ENCODE data around the gene CTAGE1.
"Not testable (repeated sequence)": the region's sequence is repeated elsewhere in the genome, so short reads cannot be mapped to it uniquely, and the experiment has no call there.

Gene CTAGE1

DNA sequence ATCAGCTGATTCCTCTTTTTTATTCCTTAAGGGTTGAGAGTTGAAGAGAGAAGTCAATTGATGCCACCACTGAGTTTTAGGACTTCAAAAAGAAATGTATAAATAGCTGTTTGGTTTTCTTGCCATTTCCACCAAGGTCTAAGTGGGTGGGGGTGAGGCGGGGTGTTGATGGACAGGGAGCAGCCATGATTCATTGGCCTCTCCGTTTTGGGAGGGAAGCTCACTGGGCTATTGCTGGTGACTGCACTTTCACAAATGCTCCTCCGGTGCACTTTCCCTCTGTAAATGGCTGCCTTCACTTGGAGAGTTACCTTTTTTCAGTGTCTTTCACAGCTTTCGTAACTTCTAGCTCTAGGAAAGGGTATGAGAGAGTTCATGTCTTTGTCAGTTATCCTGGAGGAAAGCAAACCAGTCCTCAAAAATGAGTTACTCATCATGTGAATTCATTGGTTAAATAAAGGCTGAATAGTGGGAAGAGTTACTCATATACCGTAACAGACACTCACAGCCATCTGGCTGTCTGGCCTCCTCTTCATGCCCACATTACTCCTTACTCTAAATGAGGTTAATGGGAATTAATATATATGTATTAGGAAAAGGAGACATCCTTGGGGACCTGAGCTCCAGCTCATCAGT, 17.4 kb upstream of the CTAGE1 start:
- DNase-seq = no peak

DNA sequence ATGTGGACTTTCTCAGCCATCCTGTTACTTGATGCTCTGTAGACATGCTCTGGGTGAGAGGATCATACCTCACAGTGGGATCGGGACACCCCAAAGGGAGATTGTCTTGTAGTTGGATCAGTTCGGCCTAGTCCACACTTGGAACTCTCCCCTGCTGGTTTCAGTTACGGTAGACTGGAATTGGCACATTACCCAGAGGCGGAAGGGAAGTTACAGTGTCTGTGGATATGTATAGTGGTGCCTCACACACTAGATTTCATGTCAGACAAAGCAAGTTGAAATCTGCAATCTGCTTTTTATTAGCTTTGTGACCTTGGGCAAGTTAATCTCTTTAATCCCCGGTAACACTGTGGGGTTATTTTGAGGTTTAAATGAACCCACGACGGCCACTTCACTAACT, 16.2 kb upstream of the CTAGE1 start:
- no peak for DNase-seq

DNA sequence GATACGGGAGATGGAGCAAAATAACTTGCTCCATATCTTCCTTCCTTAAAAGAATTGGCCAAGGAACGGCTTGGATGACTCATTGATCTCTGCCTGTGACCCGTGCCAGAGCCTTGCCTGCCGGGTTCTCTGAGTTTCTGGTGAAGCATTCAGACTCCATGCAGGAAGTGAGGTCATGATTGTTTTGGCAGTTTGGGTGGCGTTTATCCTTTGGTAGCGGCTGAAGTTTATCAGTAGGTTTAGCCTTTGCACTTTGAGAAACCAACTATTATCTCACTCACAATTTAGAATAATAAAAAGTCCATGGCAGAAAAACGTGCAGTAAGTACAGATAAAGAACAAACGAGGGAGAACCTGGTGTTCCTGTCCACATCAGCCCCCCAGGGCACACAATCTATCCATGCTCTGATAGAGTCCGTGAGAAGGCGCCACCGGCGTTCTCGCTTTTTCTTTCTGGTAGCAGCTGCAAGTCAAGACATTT, 15.0 kb upstream of the CTAGE1 start:
- no peak for DNase-seq

DNA sequence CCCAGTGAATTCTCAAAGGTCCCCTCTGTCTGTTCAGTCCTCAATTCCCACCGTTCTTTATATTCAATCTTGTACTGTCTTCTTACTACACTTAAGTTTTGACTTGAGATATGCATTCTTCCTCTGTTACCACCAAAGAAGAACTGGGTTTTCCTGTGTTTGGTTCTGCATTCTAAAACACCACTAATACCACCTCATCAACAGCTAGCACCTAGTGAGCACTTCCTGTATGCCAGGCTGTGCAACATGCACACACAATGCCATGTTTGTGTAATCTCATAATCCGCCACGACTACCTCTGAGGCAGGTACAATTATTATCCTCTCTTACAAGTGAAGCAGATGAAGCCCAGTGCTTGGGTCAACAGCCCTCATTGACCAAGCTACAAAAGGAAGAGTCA, 11.8 kb upstream of the CTAGE1 start:
- DNase-seq = no peak

DNA sequence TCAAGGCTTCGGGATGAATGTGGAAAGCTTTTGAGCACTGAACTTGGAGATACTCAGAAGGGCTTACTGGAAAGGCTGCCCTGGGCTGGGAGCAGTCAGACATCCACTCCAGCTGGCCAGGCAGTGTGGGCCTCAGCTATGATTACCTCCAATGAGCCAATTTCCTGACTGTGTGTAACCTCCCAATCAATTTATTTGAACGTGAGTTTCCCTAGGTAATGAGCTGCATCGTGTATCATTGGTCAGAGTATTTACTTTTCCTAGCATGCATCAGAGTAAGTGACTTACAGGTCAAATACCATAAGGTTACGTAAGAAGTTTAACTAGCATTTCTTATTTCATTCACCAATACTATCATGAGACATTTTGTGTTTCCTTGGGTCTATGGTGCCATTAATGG, 11.0 kb upstream of the CTAGE1 start:
- no peak for DNase-seq

DNA sequence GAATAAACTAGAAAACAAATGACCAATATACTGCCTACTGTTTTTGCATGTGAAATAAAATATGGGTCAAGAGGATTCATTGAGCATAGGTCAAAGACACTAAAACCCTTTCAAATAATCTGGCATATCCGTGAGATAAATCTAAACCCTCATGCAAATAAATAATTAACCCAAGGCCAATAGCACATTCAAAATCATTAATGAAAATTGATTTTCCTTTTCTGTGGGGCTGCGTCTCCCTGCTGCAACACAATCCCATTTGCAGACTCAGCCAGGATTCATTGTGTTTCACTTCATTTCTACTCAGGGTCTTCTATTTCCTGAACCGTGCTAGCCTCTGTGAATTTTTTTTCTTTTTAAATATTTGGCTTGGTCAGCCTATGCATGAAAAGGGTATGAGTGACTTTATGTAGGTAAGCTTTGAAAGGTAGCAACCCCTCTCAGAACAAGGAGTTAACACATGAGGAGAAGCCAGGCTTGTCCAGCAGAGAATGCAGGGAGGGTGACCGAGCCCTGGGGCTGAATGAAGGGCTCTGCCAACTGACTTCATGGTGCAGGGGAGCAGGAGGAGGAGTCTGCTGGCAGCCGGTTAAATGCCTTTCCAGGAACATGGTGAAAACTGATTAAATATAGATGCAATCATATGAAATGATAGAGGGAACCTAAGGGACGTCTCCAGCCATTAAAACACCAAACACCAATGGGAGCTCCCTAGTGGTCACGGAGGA, 10.3 kb upstream of the CTAGE1 start:
- DNase-seq = no peak

DNA sequence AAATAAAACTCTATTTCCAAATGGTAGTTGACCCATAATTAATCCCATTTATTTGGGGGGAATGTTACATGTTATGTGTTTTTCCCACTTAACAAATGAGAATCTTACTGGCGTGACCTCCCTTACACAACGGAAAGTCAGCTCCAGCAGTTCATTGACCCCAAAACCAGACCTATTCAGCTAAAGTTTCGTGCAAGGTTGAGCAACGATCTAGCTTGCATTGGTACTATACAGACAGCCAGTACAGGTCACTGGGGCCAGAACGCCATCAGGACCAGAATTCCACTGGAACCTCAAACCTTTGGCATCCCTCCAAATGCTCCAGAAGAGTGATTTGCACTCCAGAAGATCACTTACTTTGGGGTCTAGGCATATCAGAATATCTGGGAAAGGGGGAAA, 6.8 kb upstream of the CTAGE1 start:
- DNase-seq = no peak

DNA sequence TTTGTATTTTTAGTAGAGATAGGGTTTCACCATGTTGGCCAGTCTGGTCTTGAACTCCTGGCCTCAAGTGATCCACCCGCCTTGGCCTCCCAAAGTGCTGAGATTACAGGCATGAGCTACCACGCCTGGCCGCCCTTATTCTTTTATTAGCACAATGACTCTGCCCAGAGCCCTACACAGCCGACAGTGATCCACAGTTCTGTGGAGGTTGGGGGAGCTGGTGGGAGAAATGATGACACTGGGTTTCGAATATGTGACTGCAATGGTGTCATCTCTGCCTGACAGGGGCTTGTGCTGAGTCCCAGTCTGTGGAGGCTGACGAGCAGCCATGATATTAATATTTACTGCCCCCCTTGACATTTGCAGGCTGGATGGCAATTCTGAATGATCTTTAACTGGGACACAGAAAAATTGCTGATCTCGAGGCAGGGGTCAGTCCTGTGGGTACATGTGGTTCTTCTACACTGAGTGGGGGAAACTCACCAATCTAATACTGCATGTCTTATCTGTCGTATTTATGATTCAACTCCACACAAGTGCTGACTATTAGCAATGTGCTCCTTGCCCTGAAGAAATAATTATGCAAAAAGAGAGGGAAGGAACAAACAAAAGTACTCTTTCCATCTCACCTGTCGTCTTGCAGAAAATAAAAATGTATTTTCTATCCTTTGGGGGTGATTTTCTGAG, 6.3 kb upstream of the CTAGE1 start:
- no peak for DNase-seq

DNA sequence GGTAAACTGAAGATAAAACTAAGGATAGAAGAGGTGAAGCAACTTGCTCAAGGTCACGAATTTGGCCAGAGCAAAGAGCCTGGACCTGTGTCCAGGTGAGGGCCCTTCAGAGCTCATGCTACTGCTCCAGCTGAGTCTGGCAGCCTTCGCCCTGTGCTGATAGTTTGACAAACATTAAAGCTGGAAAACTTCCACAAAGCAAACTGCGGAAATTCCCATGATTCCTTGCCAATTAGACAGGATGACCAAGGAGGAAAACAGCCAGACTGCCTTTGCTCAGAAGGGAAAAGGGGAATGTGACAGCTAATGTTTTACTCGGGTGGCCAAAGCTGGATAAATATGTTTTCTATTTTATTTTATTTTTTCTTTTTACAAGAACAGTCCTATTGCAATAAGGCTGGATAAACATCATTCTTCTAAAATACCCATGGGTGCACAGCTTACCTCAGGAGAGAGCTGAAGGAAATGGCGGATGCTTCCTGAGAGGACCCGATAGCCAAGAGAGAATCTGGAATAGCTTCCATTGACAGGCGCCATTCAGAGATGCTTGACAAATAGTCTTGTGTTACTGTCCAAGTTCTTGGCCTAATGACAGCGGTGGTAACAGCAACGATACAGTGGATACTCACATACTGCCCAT, 5.3 kb upstream of the CTAGE1 start:
- DNase-seq = no peak

DNA sequence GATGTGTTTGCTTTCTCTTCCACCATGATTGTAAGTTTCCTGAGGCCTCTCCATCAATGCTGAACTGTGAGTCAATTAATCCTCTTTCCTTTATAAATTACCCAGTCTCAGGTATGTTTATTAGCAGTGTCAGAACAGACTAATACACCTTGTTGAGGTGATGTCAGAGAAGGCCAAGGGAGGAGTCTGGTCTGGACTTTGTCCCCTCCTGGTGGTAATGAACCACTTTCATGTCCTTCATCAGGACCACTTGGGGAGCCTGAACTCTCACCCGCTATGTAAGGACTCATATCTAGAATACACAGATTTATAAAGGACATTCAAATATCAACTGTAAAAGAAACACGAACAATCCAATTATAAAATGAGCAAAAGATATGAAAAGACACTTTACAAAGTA, 2.9 kb upstream of the CTAGE1 start:
- no peak for DNase-seq

DNA sequence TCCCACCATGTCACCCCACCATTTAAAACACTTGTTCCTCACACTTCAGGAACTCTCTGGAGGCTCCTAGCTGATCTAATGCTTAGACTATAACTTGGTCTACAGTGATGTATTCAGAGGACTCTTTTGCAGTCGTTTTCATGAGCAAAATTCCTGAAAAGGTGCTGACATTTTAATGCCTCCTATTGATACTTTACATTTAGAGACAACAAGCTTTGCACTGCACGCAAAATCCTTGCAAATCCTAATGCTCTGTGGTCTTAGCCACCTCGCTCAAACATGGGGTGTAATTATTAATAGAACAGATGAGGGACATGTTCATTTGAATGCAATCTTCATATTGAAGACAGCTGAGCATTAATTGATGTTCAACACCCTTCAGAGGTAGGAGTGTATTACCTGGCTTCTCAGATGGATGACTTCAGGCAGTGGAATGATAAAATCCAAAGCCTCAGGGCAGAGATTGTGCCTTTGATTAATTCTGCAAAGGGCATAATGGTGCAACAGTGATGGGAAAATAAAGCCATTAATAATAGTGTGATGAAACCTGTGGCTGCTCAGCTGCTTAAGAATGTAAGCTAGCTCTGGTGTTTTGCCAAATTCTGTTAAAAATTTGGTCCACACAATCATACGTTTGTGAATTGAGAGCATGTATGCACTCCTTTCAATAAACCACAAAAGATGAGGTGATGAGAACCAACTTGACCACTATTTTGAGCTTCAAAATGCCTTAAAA, 5.4 kb downstream of the CTAGE1 start:
- no peak for DNase-seq

DNA sequence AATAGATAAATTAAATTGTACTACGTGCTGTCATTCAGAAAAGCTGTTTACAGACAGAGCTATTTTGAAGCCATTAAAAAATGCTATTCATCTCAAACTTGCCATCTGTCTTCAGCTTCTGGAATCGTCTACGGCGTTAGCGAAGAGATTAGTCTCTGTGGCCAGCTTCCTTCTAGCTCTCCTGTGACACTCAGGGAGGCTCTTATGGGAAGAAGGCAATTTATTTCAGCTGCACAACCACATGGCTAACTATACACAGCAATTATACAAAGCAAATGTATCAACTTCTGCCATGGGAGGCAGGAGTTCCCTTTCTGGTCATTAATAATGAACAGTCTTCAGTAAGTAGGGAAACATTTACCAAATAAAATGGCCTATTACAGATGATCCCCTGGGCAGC, 6.3 kb downstream of the CTAGE1 start:
- DNase-seq = no peak

DNA sequence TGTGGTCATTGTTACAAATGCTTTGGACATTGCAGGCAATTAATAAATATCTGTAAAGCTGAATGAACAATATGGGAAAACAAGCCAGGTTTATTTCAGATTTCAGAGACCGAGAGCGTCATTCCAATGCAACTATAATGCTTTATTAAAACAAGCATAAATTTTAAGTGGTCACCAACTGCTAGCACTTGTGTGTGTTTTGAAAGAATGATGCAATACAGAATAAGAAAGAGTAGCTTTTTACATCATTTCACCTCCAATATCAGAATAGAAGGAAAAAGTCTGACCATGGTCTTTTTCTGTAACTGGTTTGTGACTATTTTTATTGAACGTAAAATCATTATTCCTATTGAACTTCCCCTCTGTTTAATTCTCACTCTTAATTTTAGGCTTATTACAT, 7.6 kb downstream of the CTAGE1 start:
- DNase-seq = no peak

DNA sequence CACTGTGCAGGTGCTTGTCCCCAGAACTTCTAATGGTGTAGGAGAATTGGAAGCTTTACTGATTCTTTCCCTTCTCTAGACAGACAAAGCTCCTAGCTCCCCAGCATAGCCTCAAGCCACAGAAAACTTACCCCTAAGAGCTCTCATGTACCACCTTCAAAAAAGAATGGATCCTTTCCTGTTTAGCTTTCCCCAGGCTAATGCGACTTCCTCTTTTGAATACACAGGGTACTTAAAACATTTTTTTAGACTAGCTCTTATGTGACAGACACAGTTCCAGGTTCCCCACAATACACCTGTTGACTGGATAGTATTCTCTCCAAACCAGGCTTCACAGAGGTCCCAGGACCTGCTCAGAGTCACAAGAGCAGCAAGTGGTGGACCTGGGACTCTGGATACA, 8.3 kb downstream of the CTAGE1 start:
- DNase-seq = no peak

DNA sequence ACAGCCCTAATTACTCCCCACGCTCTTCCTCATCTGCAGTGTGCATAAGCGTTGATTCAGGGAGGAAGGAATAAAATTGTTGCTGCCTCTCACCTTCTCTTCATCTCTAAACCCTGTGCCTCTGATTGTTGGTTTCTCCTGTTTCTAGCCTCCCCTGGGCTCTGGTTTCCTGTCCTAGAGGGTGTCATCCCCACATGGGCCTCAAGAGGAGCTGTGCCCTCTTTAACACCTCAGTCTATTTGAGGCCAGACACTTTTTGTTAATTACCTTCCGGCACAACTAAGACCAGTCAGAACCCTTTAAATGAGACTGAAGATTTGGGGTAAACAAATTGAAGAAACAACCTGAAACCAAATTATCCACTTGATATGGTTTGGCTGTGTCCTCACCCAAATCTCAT, 9.7 kb downstream of the CTAGE1 start:
- DNase-seq = no peak

DNA sequence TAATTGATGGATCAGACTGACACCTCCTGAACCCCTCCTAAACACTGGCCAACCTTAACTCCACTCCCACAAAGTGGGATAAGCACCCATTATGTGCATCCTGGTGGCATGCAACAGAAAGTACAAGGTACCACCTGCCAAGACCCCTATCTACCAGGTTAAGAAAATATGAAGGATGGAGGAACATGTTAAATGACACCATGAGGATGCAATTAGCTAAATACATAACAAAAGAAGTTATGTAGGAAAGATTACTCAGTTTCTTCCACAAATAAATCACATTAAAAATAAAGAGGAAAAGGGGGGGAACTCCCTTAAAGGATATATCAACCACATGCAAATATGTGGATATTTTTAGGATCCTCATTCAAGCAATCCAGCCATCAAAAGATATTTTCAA, 12.6 kb downstream of the CTAGE1 start:
- DNase-seq = no peak

DNA sequence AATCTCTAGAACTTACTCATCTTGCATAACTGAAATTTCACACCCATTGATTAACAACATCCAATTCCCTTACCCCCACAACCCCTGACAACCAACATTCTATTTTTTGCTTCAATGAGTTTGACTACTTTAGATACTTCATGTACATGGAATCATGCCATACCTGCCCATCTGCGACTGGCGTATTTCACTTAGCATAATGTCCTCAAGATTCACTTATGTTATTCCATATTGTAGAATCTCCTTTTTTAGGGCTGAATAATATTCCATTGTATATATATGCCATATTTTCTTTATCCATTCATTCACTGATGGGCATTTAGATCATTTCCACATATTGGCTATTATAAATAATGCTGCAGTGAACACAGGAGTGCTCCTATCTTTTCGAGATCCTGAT, 13.8 kb downstream of the CTAGE1 start:
- DNase-seq = no peak

DNA sequence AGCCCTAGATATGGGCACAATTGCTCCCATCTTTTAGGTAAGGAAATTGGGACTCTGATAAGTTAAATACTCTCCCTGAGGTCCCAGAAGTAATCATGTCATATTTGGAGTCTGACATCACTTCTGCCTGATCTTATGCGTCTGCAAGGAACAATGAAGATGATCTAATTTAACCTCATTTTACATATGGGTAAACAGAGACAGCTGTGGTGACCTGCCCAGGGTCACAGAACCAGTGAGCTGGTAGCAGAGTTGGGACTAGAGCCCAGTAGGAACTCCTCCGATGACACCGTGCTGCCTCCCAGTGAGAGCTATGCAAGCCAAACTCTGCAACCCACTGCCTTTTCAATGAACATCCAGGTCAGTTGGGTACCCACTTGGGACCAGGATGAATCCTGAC, 17.8 kb downstream of the CTAGE1 start:
- DNase-seq = no peak

DNA sequence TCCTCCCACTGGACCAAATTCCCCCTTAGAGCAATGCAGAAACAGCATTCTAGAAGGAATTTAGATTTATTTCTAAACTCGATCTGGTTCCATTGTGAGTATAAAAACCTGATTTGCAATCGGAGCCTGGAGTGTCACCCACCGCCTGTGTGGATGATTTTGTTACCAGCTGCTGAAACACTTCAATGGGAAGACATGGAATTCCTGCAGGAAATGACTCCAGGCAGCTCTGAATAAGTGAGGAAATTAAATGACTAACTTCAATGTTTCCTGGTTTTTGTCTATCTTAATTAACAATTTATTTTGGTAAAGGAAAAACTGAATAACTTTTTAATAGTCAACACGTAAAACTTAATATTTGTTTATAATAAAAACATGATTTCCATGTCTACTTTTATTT, 19.3 kb downstream of the CTAGE1 start:
- DNase-seq = no peak

DNA sequence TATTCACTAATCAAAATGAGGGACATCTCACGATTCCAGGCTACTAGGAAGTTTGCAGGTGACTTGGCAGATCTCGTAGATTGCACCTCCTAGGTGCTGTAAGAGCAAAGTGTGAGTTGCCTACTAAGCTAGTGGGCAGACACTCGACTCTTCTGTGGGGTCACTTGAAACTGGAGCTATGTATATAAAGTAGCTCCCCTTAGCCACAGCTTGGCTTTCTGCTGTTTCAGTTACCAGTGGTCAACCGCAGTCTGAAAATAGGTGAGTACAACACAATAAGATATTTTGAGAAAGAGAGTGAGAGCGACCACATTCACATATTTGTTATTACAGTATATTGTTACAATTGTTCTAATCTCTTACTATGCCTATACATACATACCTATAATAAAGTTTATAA, 23.3 kb downstream of the CTAGE1 start:
- no peak for DNase-seq

DNA sequence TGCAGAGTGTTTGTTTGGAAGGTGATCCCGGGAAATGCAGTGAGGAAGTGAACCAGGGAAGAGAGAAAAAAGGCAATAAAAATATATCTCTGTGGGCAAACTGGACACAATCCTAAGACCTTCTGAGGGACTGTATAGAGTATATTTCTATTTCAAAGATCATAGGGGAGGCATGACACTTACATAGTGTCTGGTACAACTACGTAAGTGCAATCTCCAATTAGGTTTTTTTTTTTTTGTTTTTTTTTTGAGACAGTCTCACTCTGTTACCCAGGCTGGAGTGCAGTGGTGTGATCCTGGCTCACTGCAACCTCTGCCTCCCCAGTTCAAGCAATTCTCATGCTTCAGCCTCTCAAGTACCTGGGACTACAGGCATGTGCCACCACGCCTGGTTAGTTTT, 24.6 kb downstream of the CTAGE1 start:
- not testable (repeated sequence) for DNase-seq

DNA sequence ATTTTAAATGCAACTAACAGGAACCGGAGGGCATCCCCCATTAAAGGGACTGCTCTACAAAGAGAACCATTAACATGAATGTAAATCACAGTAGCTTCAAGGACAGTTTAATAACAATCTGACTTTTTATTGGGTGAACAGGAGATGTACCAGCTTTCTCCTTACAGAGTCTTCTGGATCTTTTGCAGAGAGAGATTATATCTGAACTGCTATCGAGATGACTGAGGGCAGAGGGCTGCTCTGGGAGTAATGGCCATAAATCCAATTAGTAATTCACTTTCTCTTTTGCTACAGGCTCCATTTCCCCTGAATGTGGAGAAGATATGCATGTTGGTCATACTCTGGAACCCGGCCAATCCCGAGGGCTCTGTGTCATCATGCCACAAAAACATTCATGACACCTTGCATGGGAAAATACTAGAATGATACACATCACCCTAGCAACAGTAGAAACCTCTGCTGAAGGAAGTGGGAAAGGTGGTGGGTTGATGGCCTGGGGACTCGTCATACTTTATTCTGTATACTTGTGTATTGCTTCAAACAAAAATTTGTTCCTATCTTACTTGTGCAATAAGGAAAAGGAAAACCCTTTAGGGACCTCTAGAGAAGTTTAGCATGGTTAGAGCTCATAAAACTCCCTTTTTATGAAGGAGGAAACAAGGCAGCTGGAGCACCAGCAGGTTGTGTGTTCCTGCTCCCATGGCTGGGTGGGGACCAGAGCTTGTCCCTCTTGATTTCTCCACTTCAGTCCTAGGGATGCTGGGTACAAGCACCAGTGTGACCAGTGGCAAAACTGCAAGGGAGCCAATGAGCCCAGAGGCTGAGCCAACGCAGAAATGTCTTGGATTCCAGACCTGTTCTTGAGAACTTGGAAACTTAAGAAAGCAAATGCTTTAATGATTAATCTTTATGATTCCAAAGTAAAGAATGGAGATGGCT, 26.0 kb downstream of the CTAGE1 start:
- DNase-seq = no peak
